ENCODE data around the gene ATP6V1G1.

ATP6V1G1 gene

GRCh38 chr9:114626415-114627020 is 38.9 kb downstream of the ATP6V1G1 start:
- Mint-ChIP-seq H3K4me3 (no peak overlapping the region), H3K36me3 (ENCODE audit: low read depth) (peaks cover 4% of the 10 kb centered on the region), H3K27me3 (ENCODE audit: low read depth, poor library complexity) (no peaks in the 10 kb centered on the region), H3K27ac (peak overlapping the region; percentile 8), H3K9me3 (peaks cover 4% of the 10 kb centered on the region), H3K4me1 (peaks cover 6% of the 10 kb centered on the region)
- no peak for TF ChIP-seq CTCF (IDR thresholded peaks at IDR 0.05)
- DNase-seq, result peak; percentile 12

GRCh38 chr9:114627553-114627952 is 40.0 kb downstream of the ATP6V1G1 start:
- DNase-seq, result no peak
- TF ChIP-seq CTCF (IDR thresholded peaks at IDR 0.05), result no peak
- H3K4me3 Mint-ChIP-seq, result no peak overlapping the region
- H3K27ac Mint-ChIP-seq, result no peak overlapping the region
- peaks cover 4% of the 10 kb centered on the region for H3K9me3 Mint-ChIP-seq
- peaks cover 6% of the 10 kb centered on the region for H3K4me1 Mint-ChIP-seq
- peaks cover 4% of the 10 kb centered on the region for H3K36me3 Mint-ChIP-seq (ENCODE audit: low read depth)
- H3K27me3 Mint-ChIP-seq (ENCODE audit: low read depth, poor library complexity), result peaks cover 3% of the 10 kb centered on the region

- Mint-ChIP-seq H3K4me1 (peaks cover 6% of the 10 kb centered on the region), H3K9me3 (no peaks in the 10 kb centered on the region), H3K27me3 (ENCODE audit: low read depth, poor library complexity) (peaks cover 3% of the 10 kb centered on the region), H3K36me3 (ENCODE audit: low read depth) (no peaks in the 10 kb centered on the region), H3K27ac (no peak overlapping the region), H3K4me3 (no peak overlapping the region)
- DNase-seq, result no peak
- no peak for TF ChIP-seq CTCF (IDR thresholded peaks at IDR 0.05)
Measured at GRCh38 chr9:114629563-114630090, 42.1 kb downstream of the ATP6V1G1 start.

GRCh38 chr9:114631166-114631565 is 43.6 kb downstream of the ATP6V1G1 start:
- Mint-ChIP-seq H3K4me1 (peaks cover 6% of the 10 kb centered on the region), H3K27me3 (ENCODE audit: low read depth, poor library complexity) (peaks cover 3% of the 10 kb centered on the region), H3K27ac (no peak overlapping the region), H3K9me3 (no peaks in the 10 kb centered on the region), H3K4me3 (no peak overlapping the region), H3K36me3 (ENCODE audit: low read depth) (no peaks in the 10 kb centered on the region)
- TF ChIP-seq CTCF (IDR thresholded peaks at IDR 0.05), result no peak
- DNase-seq, result no peak

GRCh38 chr9:114633438-114634089 is 46.0 kb downstream of the ATP6V1G1 start:
- Mint-ChIP-seq H3K4me3 (no peak overlapping the region), H3K4me1 (no peaks in the 10 kb centered on the region), H3K36me3 (ENCODE audit: low read depth) (no peaks in the 10 kb centered on the region), H3K9me3 (no peaks in the 10 kb centered on the region), H3K27ac (no peak overlapping the region), H3K27me3 (ENCODE audit: low read depth, poor library complexity) (peaks cover 3% of the 10 kb centered on the region)
- no peak for DNase-seq
- no peak for TF ChIP-seq CTCF (IDR thresholded peaks at IDR 0.05)

GRCh38 chr9:114634387-114634786 is 46.8 kb downstream of the ATP6V1G1 start:
- H3K27ac Mint-ChIP-seq, result no peak overlapping the region
- no peaks in the 10 kb centered on the region for H3K9me3 Mint-ChIP-seq
- no peak for DNase-seq
- peaks cover 3% of the 10 kb centered on the region for H3K27me3 Mint-ChIP-seq (ENCODE audit: low read depth, poor library complexity)
- no peaks in the 10 kb centered on the region for H3K4me1 Mint-ChIP-seq
- H3K4me3 Mint-ChIP-seq, result no peak overlapping the region
- H3K36me3 Mint-ChIP-seq (ENCODE audit: low read depth), result no peaks in the 10 kb centered on the region
- no peak for TF ChIP-seq CTCF (IDR thresholded peaks at IDR 0.05)
